IPS-18c (cell line): ENCODE data around the gene COL24A1.

Experiments used
- H3K4me3 ChIP-seq: 2 replicates; pipeline ENCODE4 v1.7.0; 2013; ENCODE audit warnings: low read depth, mild to moderate bottlenecking, low read length, moderate library complexity; ENCODE audit not compliant: insufficient read depth
- H3K9me3 ChIP-seq: one replicate; pipeline ENCODE4 v1.6.1; 2013; ENCODE audit warnings: mild to moderate bottlenecking, low read length, moderate library complexity; ENCODE audit not compliant: control insufficient read depth, insufficient read depth

COL24A1 gene

DNA sequence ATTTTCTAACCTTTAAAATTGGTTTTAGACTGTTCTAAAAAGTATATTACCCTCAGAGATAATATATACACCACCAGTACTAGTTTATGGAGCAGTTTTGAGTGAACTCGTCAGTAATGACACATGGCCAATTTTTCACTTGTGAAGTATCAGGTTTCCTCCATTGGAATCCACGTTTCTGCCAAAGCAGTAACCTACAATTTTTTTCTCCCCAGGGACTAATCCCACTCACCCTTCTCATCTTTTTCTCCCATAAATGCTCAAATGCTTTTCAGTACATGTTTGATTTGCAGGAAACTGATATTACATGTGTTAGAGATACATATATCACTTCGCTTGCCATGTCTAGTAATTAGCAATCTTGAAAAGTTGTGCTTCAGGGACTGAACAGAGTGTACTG is 94.1 kb downstream of the COL24A1 start:
- no peak overlapping the region for H3K4me3 ChIP-seq
- no peaks in the 10 kb centered on the region for H3K9me3 ChIP-seq

DNA sequence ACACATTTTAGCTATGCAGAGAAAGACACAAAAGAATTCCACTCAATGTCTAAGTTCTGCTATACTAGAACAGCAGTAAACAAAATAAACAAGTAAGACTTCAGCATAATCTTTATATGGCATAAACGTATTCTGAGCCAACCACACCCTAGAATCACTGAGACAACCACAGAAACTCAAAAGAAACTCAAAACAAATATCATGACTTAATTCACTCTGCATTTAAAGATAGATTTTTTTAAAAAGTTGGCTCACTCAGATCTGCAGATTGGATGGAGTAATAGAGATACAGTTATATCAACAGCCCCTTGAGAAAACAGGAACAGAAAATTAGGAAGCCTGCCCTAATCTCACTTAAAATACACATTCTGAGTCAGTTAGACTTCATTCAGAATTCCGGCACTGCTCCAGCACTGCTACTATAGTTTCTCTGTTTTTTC is 95.0 kb downstream of the COL24A1 start:
- Histone ChIP-seq H3K9me3 (no peaks in the 10 kb centered on the region), H3K4me3 (no peak overlapping the region)

DNA sequence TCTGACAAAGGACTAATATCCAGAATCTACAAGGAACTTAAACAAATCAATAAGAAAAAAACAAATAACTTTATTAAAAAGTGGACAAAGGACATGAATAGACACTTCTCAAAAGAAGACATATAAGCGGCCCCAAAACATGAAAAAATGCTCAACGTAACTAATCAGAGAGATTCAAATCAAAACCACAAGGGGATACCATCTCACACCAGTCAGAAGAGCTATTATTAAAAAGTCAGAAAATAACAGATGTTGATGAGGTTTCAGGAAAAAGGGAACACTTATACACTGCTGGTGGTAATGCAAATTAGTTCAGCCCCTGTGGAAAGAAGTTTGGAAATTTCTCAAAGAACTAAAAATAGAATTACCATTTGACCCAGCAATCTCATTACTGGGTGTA is 102.2 kb downstream of the COL24A1 start:
- no peaks in the 10 kb centered on the region for H3K9me3 ChIP-seq
- no peak overlapping the region for H3K4me3 ChIP-seq

DNA sequence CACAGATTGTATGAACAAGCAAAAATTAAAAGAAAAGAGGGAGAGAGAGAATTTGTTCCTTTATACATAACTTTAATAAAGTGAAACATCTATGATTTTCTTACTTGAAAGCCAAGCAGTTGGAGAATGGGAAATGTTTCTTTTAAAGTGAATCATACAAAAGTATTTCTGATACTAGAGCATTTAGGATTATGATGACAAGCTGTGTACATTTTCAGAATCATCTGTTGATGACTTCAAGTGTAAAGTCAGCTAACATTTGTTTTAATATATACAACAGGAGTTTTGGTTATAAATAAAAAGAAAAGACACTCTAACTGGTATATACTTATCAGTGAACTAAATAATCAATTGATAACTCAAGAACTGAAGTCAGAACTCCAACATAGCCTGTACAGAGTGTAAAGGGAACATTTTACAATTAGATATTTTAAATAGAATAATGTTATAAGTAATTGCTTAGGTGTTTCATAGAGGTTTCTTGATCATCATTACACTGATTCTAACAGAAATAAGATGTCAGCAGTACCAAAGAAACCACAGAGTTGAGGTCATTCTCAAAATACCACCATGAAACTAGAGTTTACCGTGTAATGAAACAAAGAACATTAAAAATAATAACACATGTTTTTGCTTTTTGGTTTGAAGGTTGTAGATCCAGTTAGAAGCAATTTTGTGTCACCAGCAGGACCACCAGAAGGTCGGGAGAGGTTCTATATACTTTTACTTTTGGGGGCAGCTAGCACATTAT is 103.4 kb downstream of the COL24A1 start:
- H3K4me3 ChIP-seq = no peak overlapping the region
- no peaks in the 10 kb centered on the region for H3K9me3 ChIP-seq

DNA sequence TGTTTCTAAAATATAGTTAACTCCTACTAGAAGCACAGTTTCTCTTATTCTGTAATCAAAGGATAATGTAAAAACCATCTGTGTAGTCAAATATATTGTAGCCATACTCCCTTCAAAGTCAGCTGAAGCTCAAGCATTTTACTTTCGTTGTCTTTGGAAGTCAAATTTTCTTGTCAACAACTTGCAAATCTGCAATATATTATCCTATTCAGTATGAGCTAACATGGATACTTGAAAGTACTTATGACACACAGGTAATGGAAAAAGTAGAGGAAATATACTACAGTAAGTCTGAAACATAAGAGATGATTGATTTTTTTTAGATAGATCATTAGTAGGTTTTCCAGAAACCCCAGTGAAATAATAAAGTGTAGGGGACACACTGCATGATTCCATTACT is 121.5 kb downstream of the COL24A1 start:
- no peak overlapping the region for H3K4me3 ChIP-seq

DNA sequence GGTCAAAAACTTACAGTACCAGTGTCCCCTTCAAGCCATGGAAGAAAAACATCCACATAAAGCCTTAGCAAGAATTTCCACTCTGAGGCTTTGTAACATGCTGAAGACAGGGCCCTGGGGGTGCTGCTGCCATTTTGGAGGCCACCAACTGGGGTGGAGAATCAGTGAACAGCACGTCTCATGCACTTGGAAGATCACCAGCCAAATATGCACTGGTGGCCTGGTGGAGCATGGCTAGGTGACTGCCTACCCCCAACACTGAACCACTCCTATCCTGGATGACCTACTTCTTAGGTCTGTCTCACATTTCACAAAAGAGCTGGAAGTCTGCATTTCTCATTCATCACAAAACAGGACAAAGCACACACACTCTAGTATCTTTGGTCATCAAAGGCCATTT is 126.4 kb downstream of the COL24A1 start:
- no peak overlapping the region for H3K4me3 ChIP-seq
- peaks cover 2% of the 10 kb centered on the region for H3K9me3 ChIP-seq

More for the DNA sequence above, 121.5 kb downstream of the COL24A1 start:
- H3K9me3 ChIP-seq = no peaks in the 10 kb centered on the region

DNA sequence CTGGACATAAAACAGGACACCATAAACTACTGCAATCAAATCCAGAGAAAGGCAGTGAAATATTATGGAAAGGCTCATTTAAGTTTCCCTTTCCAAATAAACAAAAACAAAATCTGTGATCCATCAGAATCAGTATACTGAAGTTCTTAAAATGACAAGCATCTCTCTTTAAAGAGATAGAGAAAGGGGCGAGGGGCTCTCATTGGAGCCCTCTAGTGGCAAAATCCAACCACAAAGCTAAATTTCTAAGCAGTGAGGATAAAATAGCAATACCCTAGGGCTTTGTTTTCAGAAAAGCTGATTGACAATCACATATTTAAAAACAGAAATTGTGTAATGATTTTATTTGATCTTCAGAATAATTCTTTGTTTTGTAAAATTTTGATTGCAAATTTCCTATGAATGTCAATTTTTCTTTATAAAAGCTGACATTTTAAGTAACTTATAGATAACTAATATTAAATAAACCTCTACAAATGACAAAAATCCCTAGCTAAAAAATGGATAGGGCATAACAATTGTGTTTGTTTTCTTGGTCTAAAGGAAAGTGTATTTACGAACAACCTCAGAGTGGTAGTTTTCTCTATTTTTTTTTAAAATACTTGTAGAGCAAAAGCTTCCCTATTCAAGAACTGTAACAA is 138.2 kb downstream of the COL24A1 start:
- Histone ChIP-seq H3K9me3 (no peaks in the 10 kb centered on the region), H3K4me3 (no peak overlapping the region)

DNA sequence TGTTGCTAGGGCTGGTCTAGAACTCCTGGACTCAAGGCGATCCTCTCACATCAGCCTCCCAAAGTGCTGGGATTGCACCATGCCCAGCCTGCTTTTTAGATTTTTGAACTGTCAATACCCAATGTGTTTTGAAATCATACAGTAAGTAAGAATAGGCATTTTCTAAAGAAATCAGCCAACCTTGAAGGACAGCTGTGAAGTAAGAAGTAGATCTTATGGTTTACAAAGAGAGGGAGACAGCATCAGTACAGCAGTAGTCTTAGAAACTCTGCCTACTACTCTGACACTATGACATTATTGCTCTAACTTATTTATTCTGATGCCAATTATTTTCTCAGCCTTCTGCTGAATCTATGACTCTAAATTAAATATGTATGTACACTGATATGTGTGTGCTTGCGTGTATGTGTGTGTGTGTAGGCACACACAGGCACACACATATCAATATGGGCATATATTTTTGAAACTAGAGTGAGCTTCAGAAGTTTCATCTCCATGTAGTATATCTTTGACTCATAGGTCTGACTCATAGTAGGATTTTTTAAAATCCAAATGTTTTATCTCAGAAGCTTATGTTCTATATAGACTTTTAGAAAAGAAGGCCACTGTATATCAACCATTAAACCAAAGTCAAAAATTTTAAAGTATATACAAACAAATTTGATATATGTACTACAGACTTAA is 140.4 kb downstream of the COL24A1 start:
- Histone ChIP-seq H3K4me3 (no peak overlapping the region), H3K9me3 (no peaks in the 10 kb centered on the region)

DNA sequence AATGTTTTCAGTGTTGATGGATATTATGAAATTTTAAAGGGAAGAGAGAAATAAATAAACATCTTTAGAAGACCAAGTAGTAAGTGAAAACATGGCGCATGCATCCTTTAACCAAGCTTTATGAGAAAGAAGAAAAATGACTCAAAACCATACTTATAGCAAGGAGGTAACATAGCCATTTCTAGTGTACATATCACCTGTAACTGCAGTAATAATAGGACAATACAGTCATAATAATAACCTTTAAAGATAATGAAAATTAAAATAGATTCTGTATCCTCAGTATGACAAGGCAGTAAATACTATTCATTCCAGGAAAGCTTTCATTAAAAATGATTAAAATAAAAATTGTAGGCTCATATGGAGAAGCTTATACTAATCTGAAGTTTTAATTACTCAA is 141.2 kb downstream of the COL24A1 start:
- no peaks in the 10 kb centered on the region for H3K9me3 ChIP-seq
- no peak overlapping the region for H3K4me3 ChIP-seq

DNA sequence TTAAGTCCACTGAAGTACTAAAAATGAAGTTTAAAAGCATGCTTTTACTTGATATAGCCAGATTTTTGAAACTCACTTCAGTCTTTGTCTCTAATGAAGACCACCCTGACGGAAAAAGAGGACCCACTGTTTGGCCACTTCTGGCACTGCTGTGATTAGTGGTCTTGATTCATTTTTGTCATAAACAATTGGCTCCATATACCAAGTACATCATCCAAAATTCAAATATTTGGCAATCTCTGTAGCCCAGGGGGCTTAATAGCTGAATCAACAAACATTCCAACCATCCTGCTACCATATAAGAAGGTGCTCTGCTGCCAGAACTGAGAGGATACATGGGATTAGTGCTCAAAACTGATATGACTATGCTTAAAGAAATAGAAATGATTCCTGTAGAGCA is 156.0 kb downstream of the COL24A1 start:
- H3K9me3 ChIP-seq = no peaks in the 10 kb centered on the region
- H3K4me3 ChIP-seq = no peak overlapping the region

DNA sequence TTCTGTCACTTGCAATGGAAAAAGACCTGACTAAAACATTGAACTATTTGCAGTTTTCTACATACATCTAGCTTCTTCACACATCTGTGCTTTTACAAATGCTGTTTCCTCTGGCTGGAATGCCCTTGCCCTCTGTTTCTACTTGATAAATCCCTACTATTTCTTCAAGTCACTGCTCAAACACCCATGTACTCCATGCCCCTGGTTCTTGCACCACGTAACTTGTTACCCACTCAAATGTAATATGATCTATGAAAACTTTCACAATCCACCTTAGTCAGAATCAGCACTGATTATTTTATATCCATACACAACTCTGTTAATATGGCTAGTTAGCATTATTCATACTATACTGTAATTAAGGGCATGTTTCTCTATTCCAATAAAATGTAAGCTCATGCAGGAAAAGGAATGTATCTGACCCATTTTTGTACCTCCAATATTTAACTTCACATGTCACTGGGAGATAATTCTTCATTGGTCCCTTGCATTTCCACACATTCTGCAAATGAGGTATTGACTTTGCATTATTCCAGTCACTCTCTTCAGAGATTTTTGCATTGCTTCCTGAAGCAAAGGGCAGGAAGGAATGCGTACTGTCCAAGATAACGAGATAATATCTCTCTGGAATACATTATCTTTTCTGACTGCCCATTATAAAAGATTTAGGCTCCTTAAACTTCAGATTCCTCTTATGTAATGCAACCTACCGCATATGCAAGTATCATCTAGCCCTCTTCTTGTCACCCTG is 158.3 kb downstream of the COL24A1 start:
- Histone ChIP-seq H3K4me3 (no peak overlapping the region), H3K9me3 (no peaks in the 10 kb centered on the region)

DNA sequence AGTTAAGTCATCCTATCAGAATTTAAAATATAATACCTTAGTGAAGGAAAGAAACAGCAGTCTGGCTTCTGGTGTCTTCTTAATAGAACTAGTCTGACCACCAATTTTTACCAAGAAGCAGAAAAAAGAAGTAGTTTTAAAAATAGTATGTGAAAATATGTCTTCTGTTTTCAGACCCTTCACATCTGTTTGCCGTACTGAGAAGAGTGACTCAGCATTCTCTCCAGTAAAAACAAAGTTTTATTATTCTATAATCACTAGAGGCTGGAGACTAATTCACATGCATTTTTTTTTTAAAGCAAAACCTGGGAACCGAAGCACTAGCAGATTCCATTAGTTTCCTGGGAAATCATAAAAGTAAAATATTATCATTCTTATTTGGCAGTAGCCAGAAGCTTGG is 163.8 kb downstream of the COL24A1 start:
- H3K4me3 ChIP-seq = no peak overlapping the region
- no peaks in the 10 kb centered on the region for H3K9me3 ChIP-seq

DNA sequence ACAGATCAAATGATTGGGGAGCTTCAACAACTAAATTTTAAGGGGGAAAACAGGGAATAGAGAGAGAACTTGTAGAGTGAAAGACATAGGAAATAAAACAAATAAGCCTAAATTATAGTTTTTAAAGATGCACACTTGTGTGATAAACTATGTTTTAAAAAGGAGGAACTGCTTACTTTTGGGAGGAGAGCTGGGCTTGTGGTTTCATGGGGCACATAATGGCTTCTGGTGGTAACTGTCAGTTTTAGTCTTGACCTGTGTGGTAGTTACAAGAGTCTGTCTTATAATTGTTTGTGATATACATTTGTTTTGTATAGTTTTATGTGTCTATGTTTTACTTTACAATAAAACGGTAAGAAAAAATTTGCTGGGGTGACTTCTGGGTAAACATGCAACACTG is 165.3 kb downstream of the COL24A1 start:
- H3K4me3 ChIP-seq = no peak overlapping the region
- no peaks in the 10 kb centered on the region for H3K9me3 ChIP-seq

DNA sequence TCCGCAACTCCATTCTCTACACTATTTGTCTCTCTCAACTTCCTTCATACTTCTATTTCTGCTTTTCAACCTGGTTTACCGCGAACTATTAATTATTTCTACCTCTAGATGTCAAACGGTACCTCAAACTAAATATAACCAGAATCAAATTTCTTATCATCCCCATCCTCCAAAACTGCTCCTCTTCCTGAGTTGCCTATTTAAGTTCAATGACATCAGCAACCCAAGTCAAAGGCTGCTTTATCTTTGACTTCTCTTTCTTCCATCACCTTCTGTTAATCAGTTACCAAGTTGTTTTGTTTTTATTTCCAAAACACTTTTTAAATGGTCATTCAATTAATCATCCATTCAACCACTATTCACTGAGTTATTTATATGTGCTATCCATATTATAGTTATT is 171.9 kb downstream of the COL24A1 start:
- Histone ChIP-seq H3K9me3 (no peaks in the 10 kb centered on the region), H3K4me3 (no peak overlapping the region)

DNA sequence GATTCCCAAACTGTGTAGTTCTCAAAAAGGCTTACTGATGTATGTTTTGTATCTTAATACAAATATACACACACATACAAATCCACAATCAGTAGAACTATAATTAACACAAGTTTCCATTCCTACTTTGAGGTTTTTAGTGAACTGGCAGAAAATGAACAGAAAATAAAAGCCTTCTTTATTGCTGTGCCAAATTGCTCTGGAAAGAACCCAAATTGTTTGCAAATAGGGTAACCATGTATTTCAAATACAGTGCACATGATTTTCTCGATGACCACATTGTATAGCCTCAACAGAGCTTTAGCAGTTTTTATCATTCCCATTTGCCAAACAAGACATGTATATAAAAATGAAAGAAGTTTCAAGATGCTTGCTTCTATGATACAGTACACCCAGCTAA is 173.3 kb downstream of the COL24A1 start:
- Histone ChIP-seq H3K9me3 (no peaks in the 10 kb centered on the region), H3K4me3 (no peak overlapping the region)

DNA sequence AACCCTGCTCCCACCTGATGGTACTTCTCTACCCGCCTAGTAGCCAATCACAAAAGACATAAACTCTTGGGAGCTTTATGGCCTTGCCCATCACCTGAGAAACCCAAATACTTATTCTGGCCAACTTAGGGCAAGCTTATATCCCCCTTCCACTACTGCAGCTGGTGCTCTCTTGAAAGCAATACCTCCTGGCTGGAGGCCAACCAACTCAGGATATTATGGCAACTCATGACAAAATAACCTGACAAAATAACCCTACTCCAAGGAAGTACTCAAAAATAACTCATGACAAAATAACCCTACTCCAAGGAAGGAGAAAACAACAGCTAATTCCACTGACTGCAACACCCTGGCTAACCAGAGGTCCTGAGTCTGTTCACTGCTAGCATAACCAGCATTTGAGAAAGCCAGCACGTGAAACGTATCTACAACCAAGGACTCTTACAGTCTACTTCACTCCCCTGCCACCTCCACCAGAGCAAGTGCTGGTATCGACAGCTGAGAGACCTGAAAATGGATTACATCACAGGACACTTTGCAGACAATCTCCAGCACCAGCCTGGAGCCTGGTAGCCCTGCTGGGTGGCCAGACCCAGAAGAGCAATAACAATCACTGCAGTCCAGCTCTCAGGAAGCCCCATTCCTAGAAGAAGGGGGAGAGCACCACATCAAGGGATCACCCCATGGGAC is 179.9 kb downstream of the COL24A1 start:
- H3K9me3 ChIP-seq = no peaks in the 10 kb centered on the region
- H3K4me3 ChIP-seq = no peak overlapping the region

DNA sequence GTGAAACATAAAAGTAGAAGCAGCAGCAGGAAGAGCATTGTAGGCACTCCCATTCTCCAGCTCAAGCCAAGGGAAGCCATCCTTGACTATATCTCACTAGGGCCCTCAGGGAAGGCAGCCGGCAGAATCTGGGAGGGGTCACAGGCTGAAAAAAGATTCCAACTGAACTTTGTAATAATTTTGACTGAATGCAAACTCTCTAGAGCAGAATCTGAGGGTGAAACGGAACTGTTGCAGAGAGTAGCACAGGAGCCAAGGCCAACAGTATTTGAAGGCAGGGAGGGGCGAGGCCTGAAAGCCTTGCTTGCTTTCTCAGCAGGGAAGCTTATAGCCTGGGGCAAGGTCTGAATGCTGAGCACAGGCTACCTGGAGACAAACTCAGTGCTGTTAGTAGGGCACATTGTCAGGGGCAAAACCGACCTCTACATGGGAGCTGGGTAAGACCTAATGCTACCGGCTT is 180.6 kb downstream of the COL24A1 start:
- Histone ChIP-seq H3K4me3 (no peak overlapping the region; the same call in 1 of the 2 replicates), H3K9me3 (no peaks in the 10 kb centered on the region)
